Colonic mucosa (tissue), 4 donors: ENCODE measurements around the gene SERINC3. TPM values are rescaled to one million over a fixed set of nuclear protein-coding genes. Genes with fewer than 3 reads are reported as not detected.

Experiments used
- DNase-seq: peaks from one replicate; pipeline ENCODE4 v3.0.0-alpha.2; 2020
- H3K27ac ChIP-seq: fragments of 200-600 bp; one replicate; pipeline ENCODE4 v1.8.0; 2021
- H3K27me3 ChIP-seq: fragments of 200-600 bp; one replicate; pipeline ENCODE4 v1.8.0; 2021
- H3K36me3 ChIP-seq: fragments of 200-600 bp; one replicate; pipeline ENCODE4 v1.8.0; 2021
- H3K4me1 ChIP-seq: fragments of 200-600 bp; one replicate; pipeline ENCODE4 v1.8.0; 2021; ENCODE audit warnings: mild to moderate bottlenecking
- H3K4me3 ChIP-seq: fragments of 200-600 bp; one replicate; pipeline ENCODE4 v1.8.0; 2021
- H3K9ac ChIP-seq, 2 donors: one replicate each; pipeline ENCODE4 v1.7.0; 2013; ENCODE audit warnings: control low read depth in 2 of 2, low read depth in 2 of 2, low read length in 2 of 2
- H3K9me3 ChIP-seq: fragments of 200-600 bp; one replicate; pipeline ENCODE4 v1.8.0; 2021
- intact Hi-C: fragments of 100-400 bp; cut with DNase I; formaldehyde crosslinking; loops from one replicate; pipeline ENCODE4 v1.14.1; 2022
- total RNA-seq, 2 donors: library from RNA; stranded (reverse); fragmentation: NEBNext Ultra II Directional in 1 of 2; extraction: Animal tissue kit (Norgen Biotek cat#: 25700) in 1 of 2; gene quantifications; one replicate each; pipeline ENCODE4 v1.2.1, GENCODE V29; 2021
- TF ChIP-seq, protein P1 (sequence below): fragments of 200-600 bp; IDR thresholded peaks from one replicate; pipeline ENCODE4 v1.8.0; 2022; ENCODE audit warnings: antibody characterized with exemption, mild to moderate bottlenecking
- donor health status: healthy.
- donor health status: DM: no; HTN: no; CAD: no.
- donor health status: DM: no; HTN: no; CAD: no.

Gene SERINC3
- total RNA-seq, 2 donors from 2014 or later, result 82.8 to 121 TPM

DNA sequence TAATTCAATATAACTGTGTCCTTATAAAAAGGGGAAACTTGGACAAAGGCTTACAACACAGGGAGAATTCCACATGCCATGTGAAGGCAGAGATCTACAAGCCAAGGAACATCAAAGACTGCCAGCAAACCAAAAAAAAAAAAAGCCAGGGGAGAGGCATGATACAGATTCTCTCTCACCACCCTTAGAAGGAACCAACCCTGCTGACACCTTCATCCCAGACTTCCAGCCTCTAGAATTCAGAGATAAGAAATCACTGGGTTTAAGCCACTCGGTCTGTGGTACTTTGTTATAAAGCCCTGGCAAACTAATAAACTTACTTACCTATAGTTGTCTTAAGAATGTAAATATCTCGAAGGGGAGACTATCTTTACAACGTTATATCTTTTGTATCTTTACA, 4.4 kb downstream of the SERINC3 start:
- no peaks in the 10 kb centered on the region for H3K27me3 ChIP-seq
- no peak overlapping the region for H3K4me3 ChIP-seq
- no peak for DNase-seq
- H3K27ac ChIP-seq, result no peak overlapping the region
- peaks cover 14% of the 10 kb centered on the region for H3K4me1 ChIP-seq
- TF ChIP-seq, protein P1, sequence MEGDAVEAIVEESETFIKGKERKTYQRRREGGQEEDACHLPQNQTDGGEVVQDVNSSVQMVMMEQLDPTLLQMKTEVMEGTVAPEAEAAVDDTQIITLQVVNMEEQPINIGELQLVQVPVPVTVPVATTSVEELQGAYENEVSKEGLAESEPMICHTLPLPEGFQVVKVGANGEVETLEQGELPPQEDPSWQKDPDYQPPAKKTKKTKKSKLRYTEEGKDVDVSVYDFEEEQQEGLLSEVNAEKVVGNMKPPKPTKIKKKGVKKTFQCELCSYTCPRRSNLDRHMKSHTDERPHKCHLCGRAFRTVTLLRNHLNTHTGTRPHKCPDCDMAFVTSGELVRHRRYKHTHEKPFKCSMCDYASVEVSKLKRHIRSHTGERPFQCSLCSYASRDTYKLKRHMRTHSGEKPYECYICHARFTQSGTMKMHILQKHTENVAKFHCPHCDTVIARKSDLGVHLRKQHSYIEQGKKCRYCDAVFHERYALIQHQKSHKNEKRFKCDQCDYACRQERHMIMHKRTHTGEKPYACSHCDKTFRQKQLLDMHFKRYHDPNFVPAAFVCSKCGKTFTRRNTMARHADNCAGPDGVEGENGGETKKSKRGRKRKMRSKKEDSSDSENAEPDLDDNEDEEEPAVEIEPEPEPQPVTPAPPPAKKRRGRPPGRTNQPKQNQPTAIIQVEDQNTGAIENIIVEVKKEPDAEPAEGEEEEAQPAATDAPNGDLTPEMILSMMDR, result no peak
- H3K9ac ChIP-seq, result no peak overlapping the region
- H3K9me3 ChIP-seq, result no peaks in the 10 kb centered on the region
- intact Hi-C loops, result loop anchor here (5.0 kb wide), 1 partner anchor 40 kb away; the partner anchor contains the start of gene TTPAL
- no peaks in the 10 kb centered on the region for H3K36me3 ChIP-seq

DNA sequence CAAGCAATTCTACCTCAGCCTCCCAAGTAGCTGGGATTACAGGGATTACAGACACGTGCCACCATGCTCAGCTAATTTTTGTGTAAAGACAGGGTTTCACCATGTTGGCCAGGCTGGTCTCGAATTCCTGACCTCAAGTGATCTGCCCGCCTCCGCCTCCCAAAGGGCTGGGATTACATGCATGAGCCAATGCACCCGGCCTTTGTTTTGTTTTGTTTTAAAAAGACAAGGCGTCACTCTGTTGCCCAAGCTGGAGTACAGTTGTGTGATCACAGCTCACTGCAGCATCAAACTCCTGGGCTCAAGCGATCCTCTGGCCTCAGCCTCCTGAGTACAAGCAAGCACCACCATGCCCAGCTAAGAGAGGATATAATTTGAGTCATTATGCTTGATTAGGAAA, 5.4 kb downstream of the SERINC3 start:
- Histone ChIP-seq H3K9ac (no peak overlapping the region), H3K27ac (no peak overlapping the region), H3K36me3 (no peaks in the 10 kb centered on the region), H3K27me3 (no peaks in the 10 kb centered on the region), H3K9me3 (no peaks in the 10 kb centered on the region), H3K4me1 (peaks cover 14% of the 10 kb centered on the region), H3K4me3 (no peak overlapping the region)
- intact Hi-C loops, result loop anchor here (5.0 kb wide), 1 partner anchor 39 kb away; the partner anchor contains the start of gene TTPAL
- no peak for DNase-seq
- TF ChIP-seq, protein P1, result no peak

DNA sequence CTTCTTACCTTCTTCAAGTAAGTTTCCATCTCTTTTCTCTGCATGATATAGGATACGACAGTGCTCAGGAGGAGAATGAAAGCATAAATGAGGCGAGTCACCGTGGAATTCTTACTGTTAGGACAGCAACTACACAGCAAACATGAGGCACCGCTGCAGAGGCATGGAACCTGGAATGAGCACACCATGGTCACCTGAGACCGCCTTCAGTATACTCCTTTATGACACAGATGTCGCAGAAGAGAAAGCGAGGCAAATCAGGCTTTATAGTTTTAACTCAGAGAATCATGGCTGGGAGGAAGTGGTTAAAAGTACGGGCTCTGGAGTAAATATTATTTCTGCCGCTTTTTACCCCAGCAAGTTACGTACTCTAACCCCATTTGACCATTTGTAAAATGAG, 8.0 kb downstream of the SERINC3 start:
- TF ChIP-seq, protein P1, result no peak
- Histone ChIP-seq H3K36me3 (peaks cover 17% of the 10 kb centered on the region), H3K9me3 (no peaks in the 10 kb centered on the region), H3K27ac (no peak overlapping the region), H3K4me3 (no peak overlapping the region), H3K4me1 (no peaks in the 10 kb centered on the region), H3K27me3 (no peaks in the 10 kb centered on the region), H3K9ac (no peak overlapping the region)
- intact Hi-C loops, result no loop called here
- DNase-seq, result no peak

DNA sequence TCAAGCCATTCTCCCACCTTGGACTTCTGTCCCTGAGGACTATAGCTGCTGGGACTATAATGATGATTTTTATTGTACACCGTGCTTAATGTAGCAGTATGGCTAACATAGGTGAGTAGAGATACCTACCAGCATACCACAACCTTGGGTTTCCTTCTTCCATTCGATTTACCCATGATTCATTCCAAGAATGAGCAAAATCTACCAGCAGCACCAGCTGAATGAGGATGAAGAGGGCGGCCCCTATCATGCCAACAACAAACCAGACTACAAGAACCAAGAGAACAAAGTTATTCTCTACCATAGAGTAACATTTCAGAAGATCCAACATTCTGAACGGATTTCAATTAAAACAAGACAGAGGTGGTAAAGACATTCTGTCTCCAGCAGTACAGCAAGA, 12.1 kb downstream of the SERINC3 start:
- Histone ChIP-seq H3K9me3 (no peaks in the 10 kb centered on the region), H3K27ac (no peak overlapping the region), H3K9ac (no peak overlapping the region), H3K36me3 (peaks cover 31% of the 10 kb centered on the region), H3K4me1 (no peaks in the 10 kb centered on the region), H3K4me3 (no peak overlapping the region), H3K27me3 (no peaks in the 10 kb centered on the region)
- intact Hi-C loops, result no loop called here
- TF ChIP-seq, protein P1, result no peak
- no peak for DNase-seq

DNA sequence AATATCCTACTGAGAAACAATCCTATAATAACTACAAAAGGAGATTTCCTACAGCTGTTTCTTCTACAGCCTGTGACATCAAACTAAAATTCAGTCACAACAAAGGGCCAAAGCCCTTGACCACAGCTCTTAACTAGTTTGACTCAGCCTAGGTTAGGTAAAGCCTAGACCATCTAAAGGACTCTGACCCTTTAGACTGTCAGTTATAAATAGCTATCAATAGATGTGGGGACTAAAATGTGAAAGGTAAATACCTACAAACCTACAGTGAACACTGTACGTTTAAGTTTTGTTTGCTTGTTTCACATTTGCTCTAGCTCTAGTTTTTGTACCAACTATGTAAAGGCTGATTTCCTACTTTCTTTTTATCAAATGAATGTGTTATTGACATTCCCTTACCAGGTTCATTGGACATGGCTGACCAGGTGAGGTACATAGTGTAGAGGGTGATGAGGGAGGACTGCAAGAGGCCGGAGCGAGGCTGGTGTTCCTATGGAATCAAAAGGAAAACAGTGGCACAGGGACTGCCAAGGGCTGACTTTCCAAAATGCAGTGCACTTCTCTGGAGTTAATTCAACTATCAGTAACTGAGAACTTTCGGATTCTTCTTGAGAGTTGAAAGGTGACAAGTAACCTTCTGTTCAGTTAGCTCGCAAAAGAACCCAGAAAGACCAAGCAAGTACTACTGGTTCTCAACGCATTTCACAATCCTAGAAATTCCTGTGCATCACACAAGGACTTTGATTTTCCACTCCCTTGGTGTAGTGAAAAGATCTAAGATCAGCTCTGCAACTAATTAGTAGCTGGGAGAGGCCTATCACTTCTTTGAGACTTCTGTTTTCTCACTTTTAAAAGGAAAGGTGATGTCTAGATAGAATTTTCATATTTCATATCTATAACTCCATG, 17.2 kb downstream of the SERINC3 start:
- no peaks in the 10 kb centered on the region for H3K27me3 ChIP-seq
- no peaks in the 10 kb centered on the region for H3K9me3 ChIP-seq
- H3K4me1 ChIP-seq, result no peaks in the 10 kb centered on the region
- no peak overlapping the region for H3K4me3 ChIP-seq
- H3K9ac ChIP-seq, result no peak overlapping the region
- DNase-seq, result no peak
- intact Hi-C loops, result no loop called here
- TF ChIP-seq, protein P1, result no peak
- H3K36me3 ChIP-seq, result peaks cover 51% of the 10 kb centered on the region
- no peak overlapping the region for H3K27ac ChIP-seq
